Activated CD8-positive, alpha-beta memory T cell treated with anti-CD3 and anti-CD28 coated beads for 1 hour (primary cell): ENCODE data around the gene GALNT2.

Experiments
- DNase-seq, 2 donors: peaks; one replicate each; pipeline ENCODE4 v3.0.0-alpha.2; 2020; ENCODE audit warnings: low read depth in 1 of 2; ENCODE audit errors: extremely low read depth in 1 of 2

Gene GALNT2

GRCh38 chr1:230087028-230087716 is 20.1 kb downstream of the GALNT2 start:
- no peak for DNase-seq

DNA sequence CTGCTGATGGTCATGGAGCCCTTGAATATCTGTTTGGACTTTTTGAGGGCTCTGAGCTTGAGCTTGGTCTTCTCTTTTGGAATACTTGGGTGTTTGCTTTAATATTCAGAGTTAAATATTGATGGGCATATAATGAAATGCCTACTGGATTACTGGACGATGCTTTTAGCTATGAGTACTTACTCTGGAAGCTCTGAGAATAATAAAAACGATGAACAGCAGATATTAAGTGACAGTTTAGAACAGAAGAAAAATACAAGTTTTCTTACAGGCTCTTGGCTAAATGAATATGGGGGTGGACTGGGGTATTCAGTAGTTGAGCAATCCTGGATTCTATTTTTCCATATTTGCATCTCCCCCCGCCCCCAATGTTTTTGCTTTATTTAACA is 20.7 kb downstream of the GALNT2 start:
- no peak for DNase-seq

DNA sequence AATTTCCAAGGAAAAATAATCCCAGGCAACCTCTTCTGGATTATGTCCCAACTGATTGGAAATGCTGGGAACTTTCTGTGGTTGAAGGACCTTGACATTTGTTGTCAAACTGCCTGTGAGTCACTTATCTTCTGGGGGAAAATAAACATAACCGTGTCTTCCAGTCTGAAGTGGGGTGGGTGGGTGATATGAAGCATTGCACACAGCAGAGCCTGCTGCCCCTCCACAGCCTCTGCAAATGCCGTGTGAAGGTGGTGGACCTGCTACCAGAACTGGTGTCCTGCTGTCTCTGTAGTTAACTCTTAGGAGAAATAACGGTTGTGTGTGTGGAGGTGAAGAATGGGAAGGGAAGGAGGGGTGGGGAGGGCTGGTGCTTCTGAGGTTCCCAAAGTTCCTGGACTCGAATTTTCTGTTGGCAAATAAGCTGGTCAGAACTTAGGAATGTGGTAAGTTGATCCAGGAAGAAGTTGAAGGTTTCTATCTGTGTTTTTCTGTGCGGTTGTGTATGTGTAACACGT is 23.2 kb downstream of the GALNT2 start:
- no peak for DNase-seq

DNA sequence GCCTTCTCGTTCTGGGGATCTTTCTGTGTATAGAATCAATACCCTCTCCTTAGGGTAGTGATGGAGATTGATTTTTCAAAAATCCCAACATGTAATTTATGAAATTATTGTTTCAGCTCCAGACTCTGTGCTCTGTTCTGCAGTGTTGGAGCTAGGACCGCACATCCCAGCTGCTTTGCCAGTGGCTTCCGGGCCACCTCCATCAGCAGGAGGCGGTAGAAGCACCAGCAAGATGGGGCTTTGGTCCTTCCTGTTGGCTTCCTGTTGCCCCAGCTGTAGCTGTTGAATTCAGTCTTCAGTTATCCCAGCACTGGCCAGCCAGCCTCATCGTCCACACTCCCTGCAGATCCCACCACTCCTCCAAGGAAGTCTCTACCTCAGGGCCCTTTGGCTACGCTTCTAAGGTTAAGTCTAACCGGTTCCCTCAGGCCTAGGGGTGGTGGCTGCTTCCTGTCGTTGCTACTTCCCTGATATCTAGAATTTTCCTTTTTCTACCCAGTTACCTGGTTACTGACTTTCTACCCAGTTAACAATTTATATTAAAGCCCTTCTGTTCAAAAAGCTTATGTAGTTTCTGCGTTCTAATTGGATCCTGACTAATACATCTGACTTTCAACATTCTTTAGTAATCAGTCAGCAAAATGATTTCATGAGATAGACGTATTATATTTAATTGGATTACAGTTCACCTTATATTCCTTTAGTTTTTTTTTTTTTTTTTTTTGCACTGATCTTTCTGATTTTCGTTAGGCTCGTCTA is 24.6 kb downstream of the GALNT2 start:
- DNase-seq: no peak

DNA sequence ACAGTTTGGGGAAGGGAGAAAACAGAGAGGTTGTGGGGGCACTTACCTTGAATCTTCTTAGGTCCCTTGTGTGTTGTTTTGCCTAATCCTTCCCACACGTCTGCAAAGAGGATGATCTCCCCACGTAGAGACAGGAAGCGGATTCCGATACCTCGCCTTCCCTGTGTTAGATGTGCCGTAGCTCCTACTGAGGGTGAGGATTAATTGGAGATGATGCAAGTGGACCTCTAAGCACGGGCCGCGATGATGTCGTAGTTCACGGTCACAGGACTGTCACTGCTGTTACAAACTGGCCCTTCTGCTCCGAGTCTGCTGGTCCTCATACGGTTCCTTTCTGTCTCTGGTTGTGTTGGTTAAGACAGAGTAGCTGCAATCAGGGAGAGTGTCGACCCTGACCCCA is 27.7 kb downstream of the GALNT2 start:
- DNase-seq: no peak

DNA sequence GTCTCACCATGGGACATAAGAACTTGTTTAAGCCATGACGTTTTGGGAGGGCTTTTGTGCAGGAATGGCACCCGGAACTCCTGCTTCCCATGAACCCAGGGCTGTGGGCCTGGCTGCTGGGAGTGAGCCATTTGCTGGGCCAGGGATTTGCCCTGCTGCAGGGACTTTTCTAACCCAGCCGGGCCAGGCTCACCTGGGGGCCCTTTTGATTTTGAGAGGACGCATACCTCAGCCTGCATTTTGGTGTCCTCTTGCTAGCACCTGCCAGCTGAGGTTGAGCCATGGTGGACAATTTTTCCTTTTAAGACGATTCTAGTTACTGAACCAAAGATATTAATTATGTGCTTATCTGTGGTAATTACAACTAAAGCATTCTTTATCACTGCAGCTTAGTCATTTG is 28.9 kb downstream of the GALNT2 start:
- DNase-seq: no peak

DNA sequence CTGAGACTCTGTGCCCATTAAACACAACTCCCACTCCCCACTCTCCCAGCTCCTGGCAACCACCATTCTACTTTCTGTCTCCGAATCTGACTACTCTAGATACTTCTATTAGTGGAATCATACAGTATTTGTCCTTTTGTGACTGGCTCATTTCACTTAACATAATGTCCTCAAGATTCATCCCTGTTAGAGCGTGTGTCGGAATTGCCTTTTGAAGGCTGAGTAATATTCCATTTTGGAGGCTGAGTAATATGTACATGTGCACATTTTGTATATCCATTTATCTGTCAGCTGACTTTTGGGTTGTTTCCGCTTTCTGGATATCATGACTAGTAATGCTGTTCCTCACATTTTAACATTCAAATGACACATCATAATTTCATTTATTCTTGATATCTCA is 30.3 kb downstream of the GALNT2 start:
- no peak for DNase-seq

DNA sequence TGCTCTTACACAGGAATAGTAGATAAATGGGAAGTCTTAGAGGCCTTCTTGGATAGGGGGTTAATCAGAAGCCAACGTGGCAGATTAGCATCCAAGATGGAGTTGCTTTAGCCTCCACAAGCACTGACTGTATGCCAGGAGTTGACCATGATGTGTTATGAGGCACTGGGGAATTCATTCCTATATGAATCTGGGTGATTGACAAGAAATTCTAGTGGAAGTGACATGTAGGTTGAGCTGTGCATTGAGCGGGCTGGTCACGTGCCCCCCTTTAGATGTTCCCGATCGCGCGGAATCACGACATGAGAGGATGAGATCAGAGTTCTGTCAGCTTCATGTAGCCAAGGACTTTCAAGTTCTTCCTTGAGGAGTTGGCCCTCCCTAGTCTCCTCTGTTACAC is 31.7 kb downstream of the GALNT2 start:
- DNase-seq: no peak

GRCh38 chr1:230099465-230099864 is 32.4 kb downstream of the GALNT2 start:
- DNase-seq: no peak

DNA sequence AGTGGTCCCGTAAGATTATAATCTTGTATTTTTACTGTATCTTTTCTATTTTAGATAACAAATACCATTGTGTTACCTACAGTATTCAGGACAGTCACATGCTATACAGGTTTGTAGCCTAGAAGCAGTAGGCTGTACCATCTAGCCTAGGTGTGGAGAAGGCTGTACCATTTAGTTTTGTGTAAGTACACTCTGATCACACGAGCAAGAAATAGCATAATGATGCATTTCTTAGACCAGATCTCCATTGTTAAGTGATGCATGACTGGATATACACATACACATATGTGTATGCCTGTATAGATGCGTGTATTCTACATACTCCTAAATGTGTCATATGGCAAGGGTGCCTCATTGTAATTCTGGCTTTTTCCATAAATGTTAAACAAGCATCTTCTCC is 33.9 kb downstream of the GALNT2 start:
- DNase-seq: no peak

DNA sequence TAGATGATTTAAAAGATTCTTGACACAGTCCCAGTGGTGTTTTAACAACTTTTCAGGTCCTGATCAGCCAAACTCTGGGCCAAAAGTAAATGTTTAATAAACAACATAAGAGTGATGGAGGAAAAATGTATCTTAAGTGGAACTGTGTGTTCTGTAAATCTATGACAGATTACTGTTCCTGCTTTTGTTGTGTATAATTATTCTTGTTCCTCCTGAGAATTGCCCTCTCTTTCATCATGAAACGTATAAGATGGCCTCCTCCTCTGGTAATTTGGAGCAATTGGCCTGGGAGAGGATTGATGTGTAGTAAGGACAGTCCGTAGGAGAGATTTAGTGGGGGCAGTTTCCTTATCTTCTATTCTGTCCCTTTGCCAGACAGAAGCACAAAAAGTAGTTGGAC is 34.5 kb downstream of the GALNT2 start:
- no peak for DNase-seq

DNA sequence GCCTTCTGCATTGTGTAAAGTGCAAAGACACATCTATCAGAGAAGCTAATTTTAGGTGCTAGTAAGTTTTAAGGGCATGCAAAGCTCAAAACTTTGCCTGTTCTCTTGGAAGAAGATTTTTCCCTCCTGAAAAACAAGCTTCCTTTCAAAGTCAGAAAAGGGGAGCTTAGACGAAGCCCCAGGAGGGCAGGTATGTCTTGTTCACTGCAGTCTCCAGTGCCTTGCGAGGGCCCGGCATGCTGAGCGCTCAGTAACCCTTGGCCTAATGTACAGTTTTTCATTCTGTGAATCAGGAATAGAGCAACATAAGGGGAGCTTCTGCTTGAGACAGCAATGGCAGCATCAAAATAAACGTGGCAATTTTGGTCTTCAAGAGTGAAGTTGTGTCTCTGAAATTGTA is 35.0 kb downstream of the GALNT2 start:
- DNase-seq: no peak

- no peak for DNase-seq
These were observed 35.4 kb downstream of the GALNT2 start for GRCh38 chr1:230102472-230102871.

- DNase-seq: no peak
These were observed 36.5 kb downstream of the GALNT2 start for GRCh38 chr1:230103306-230104173.

- peak in 1 of 2 donors; percentile 30 for DNase-seq
These were observed 37.6 kb downstream of the GALNT2 start for GRCh38 chr1:230104395-230105244.

GRCh38 chr1:230105245-230105753 is 38.3 kb downstream of the GALNT2 start:
- no peak for DNase-seq

GRCh38 chr1:230105754-230106625 is 39.0 kb downstream of the GALNT2 start:
- no peak for DNase-seq

DNA sequence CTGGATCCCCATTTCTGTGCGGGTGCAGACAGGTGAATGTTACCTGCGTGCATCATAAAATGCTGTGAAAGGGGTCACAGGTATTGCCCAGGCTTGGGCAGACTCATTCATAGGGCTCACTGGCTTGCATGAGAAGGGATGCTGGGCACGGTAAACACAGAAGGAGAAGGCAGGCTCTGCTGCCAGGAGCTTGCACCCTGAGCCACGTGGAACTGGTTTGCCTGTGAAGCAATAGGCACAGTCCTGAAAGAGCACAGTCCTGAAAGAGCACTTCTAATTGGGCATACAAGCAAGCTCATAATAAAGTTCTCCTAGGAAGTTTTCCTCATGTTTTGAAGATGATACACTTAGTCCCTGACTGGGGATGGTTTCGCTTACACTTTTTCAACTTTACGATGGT is 40.9 kb downstream of the GALNT2 start:
- DNase-seq: no peak

GRCh38 chr1:230108580-230108979 is 41.5 kb downstream of the GALNT2 start:
- DNase-seq: no peak
